Endothelial cell of umbilical vein (primary cell): ENCODE results near the gene RASL10B. TPM values are rescaled to one million over a fixed set of nuclear protein-coding genes. Genes with fewer than 3 reads are reported as not detected.

Source experiments
- BruUV-seq: library from RNA; stranded (reverse); fragments of 400-500 nt; replicated peaks from 2 replicates; lab custom pipeline; 2021; lab: Mats Ljungman, UMichigan
- CTCF ChIA-PET: fragments of 300-600, 350-600 bp; sonication (Branson Sonifier 250); formaldehyde crosslinking; loops from one replicate; lab custom pipeline; 2021; ENCODE audit warnings: antibody characterized with exemption, inconsistent platforms; lab: Charles Lee
- POLR2A ChIA-PET: fragments of 300-600, 350-600 bp; sonication (Branson Sonifier 250); formaldehyde crosslinking; loops from one replicate; lab custom pipeline; 2021; ENCODE audit warnings: antibody characterized with exemption, inconsistent platforms; lab: Charles Lee
- DNase-seq: peaks from one replicate; pipeline ENCODE4 v3.0.0-alpha.2; 2011; ENCODE audit warnings: low read depth, low spot score
- FAIRE-seq: peaks from 2 replicates; lab custom pipeline; 2011; peaks lifted over from hg19 to GRCh38; lab: Jason Lieb, UNC
- H2AFZ ChIP-seq: 2 replicates; pipeline ENCODE4 v1.6.0; 2012; ENCODE audit warnings: low read depth, low read length, control low read depth, inconsistent platforms
- H3K27ac ChIP-seq: 2 replicates; pipeline ENCODE4 v1.5.1; 2011; ENCODE audit warnings: low read depth, mild to moderate bottlenecking, control low read depth, low read length, moderate library complexity; ENCODE audit not compliant: insufficient read depth
- H3K27me3 ChIP-seq, 2 experiments: 2 replicates each; pipeline versions ENCODE4 v1.6.0 to v1.6.1; 2011; ENCODE audit warnings: low read length in 2 of 2, mixed read lengths in 1 of 2; ENCODE audit not compliant: control insufficient read depth in 2 of 2, insufficient read depth in 2 of 2
- H3K36me3 ChIP-seq, 2 experiments: 2 replicates in 1 of 2; 3 replicates in 1 of 2; pipeline ENCODE4 v1.5.1; 2011; ENCODE audit warnings: low read length in 2 of 2, mild to moderate bottlenecking in 1 of 2, moderate library complexity in 1 of 2; ENCODE audit not compliant: control insufficient read depth in 2 of 2, insufficient read depth in 2 of 2; ENCODE audit errors: extremely low read depth in 1 of 2
- H3K4me1 ChIP-seq: 3 replicates; pipeline ENCODE4 v1.5.1; 2011; ENCODE audit warnings: mild to moderate bottlenecking, low read length; ENCODE audit not compliant: control insufficient read depth, insufficient read depth; ENCODE audit errors: extremely low read depth
- H3K4me2 ChIP-seq: 2 replicates; pipeline ENCODE4 v1.6.1; 2011; ENCODE audit warnings: low read length, control low read depth, mixed read lengths; ENCODE audit not compliant: insufficient read depth
- H3K4me3 ChIP-seq, 3 experiments: fragments of 200-600 bp in 1 of 3; sonication (generic), shearing (Covaris generic) in 1 of 3; replicated peaks in 1 of 3; 2 replicates each; pipeline ENCODE4 v1.5.1; 2011 to 2016; ENCODE audit warnings: control low read depth in 3 of 3, low read length in 3 of 3, mild to moderate bottlenecking in 2 of 3, inconsistent platforms in 1 of 3, low read depth in 1 of 3, moderate library complexity in 1 of 3; ENCODE audit not compliant: insufficient read depth in 1 of 3
- H3K79me2 ChIP-seq: 2 replicates; pipeline ENCODE4 v1.6.0; 2012; ENCODE audit warnings: low read length, inconsistent platforms; ENCODE audit not compliant: control insufficient read depth, insufficient read depth
- H3K9ac ChIP-seq: replicated peaks from 2 replicates; pipeline ENCODE3; 2011; ENCODE audit warnings: low read length, control low read depth; ENCODE audit not compliant: insufficient read depth; ENCODE audit errors: extremely low read depth
- H3K9me1 ChIP-seq: replicated peaks from 3 replicates; pipeline ENCODE4 v1.6.0; 2011; ENCODE audit warnings: mild to moderate bottlenecking, low read length; ENCODE audit not compliant: control insufficient read depth, insufficient read depth; ENCODE audit errors: extremely low read depth
- H3K9me3 ChIP-seq: replicated peaks from 2 replicates; pipeline ENCODE4 v1.5.1; 2012; ENCODE audit warnings: low read length, inconsistent platforms; ENCODE audit not compliant: control insufficient read depth, insufficient read depth
- H4K20me1 ChIP-seq: replicated peaks from 2 replicates; pipeline ENCODE3; 2011; ENCODE audit warnings: mild to moderate bottlenecking, low read length; ENCODE audit not compliant: control insufficient read depth, insufficient read depth; ENCODE audit errors: extremely low read depth
- CTCF ChIP-seq, 2 donors: IDR thresholded peaks; 1 replicate in 1 of 2; 2 replicates in 1 of 2; pipeline ENCODE4 v1.5.1; 2011; ENCODE audit warnings: low read length in 2 of 2, mild to moderate bottlenecking in 2 of 2, moderate library complexity in 2 of 2, control low read depth in 1 of 2, inconsistent platforms in 1 of 2, low read depth in 1 of 2; ENCODE audit not compliant: insufficient read depth in 1 of 2; ENCODE audit errors: extremely low read depth in 1 of 2
- EZH2 ChIP-seq: IDR thresholded peaks from 2 replicates; pipeline ENCODE4 v1.6.1; 2012; ENCODE audit warnings: borderline replicate concordance, low read depth, mild to moderate bottlenecking, moderate library complexity, low read length, inconsistent platforms; ENCODE audit not compliant: severe bottlenecking
- FOS ChIP-seq: IDR thresholded peaks from 2 replicates; pipeline ENCODE4 v1.6.1; 2011; ENCODE audit warnings: mild to moderate bottlenecking, low read length, moderate library complexity, borderline replicate concordance; ENCODE audit not compliant: insufficient read depth
- GATA2 ChIP-seq: IDR thresholded peaks from 2 replicates; pipeline ENCODE4 v1.7.0; 2011; ENCODE audit warnings: low read depth, mild to moderate bottlenecking, moderate library complexity, mixed read lengths, low read length; ENCODE audit not compliant: insufficient read length, insufficient read depth
- JUN ChIP-seq: IDR thresholded peaks from 2 replicates; pipeline ENCODE4 v1.6.1; 2011; ENCODE audit warnings: borderline replicate concordance, low read depth; ENCODE audit not compliant: insufficient read length, insufficient read depth
- MAX ChIP-seq: IDR thresholded peaks from 2 replicates; pipeline ENCODE4 v1.6.1; 2011; ENCODE audit not compliant: insufficient read depth, insufficient read length
- MYC ChIP-seq: IDR thresholded peaks from one replicate; pipeline ENCODE4 v1.6.1; 2011; ENCODE audit warnings: mild to moderate bottlenecking, low read depth, low read length
- POLR2A ChIP-seq: IDR thresholded peaks from 2 replicates; pipeline ENCODE4 v1.6.1; 2012; ENCODE audit warnings: low read depth, mild to moderate bottlenecking, control low read depth, low read length
- POLR2AphosphoS5 ChIP-seq: IDR thresholded peaks from 2 replicates; pipeline ENCODE4 v1.6.1; 2012; ENCODE audit warnings: low read depth, mild to moderate bottlenecking, control low read depth, low read length, moderate library complexity; ENCODE audit not compliant: insufficient read depth
- dilution Hi-C: fragments of 300-500 bp; cut with MboI; formaldehyde crosslinking; loops from one replicate; pipeline ENCODE4 v1.15.0; 2019; ENCODE audit warnings: low sequenced_read_pairs; ENCODE audit not compliant: extremely low pct_ligation_motif_present
- intact Hi-C: fragments of 100-400 bp; cut with micrococcal nuclease; formaldehyde crosslinking; loops from one replicate; pipeline ENCODE4 v1.10.0; 2022
- polyA plus RNA-seq, 4 experiments: library from polyadenylated mRNA; depleted of rRNA in 3 of 4; stranded (reverse) in 3 of 4; unstranded in 1 of 4; fragments of >200 nt; gene quantifications; 2 replicates each; pipeline versions ENCODE4 v1.2.1 to v1.2.3, GENCODE V29; 2011 to 2012; ENCODE audit warnings: missing spikeins in 1 of 4
- total RNA-seq: library from RNA; stranded (reverse); gene quantifications from 2 replicates; pipeline ENCODE4 v1.2.3, GENCODE V29; 2021

Gene RASL10B
- total and polyA plus RNA-seq, 2 donors (not counting 3 experiments of a cell fraction or from before 2014, with no cell fraction given) = 0.19 to 0.71 TPM

GRCh38 chr17:35694906-35695305, 36.5 kb upstream of the RASL10B start:
- Histone ChIP-seq H3K36me3 (peaks cover 10 to 12% of the 10 kb centered on the region in 2 experiments), H3K27me3 (no peaks in the 10 kb centered on the region), H3K9me1 (no peaks in the 10 kb centered on the region), H3K4me2 (no peak overlapping the region), H3K4me1 (no peaks in the 10 kb centered on the region), H3K9ac (no peak overlapping the region), H3K79me2 (no peaks in the 10 kb centered on the region), H3K9me3 (no peaks in the 10 kb centered on the region), H3K27ac (no peak overlapping the region), H4K20me1 (no peaks in the 10 kb centered on the region), H3K4me3 (no peak overlapping the region), H2AFZ (no peak overlapping the region)
- no peak for DNase-seq
- ChIA-PET POLR2A (no interaction called here), CTCF (interaction anchor here (0.9 to 1.3 kb wide), 3 partner anchors 9 to 69 kb away, joined by 3 to 4 read pairs (median 3); no protein-coding TSS in a partner anchor)
- no TSS peak for BruUV-seq
- intact Hi-C loops (no loop called here), dilution Hi-C loops (no loop called here)
- FAIRE-seq = no peak
- TF ChIP-seq MYC = no peak
- no peak for TF ChIP-seq CTCF (IDR thresholded peaks at IDR 0.05; ENCODE audit: extremely low read depth in 1 of 2, insufficient read depth in 1 of 2, low read depth in 1 of 2, low read length in 2 of 2)
- no peak for TF ChIP-seq MAX
- no peak for TF ChIP-seq POLR2A
- TF ChIP-seq GATA2 = no peak
- no peak for TF ChIP-seq EZH2
- no peak for TF ChIP-seq JUN
- TF ChIP-seq POLR2AphosphoS5 = no peak
- TF ChIP-seq FOS = no peak
